Measurements from ENCODE around the gene OSBP2. TPM values are rescaled to one million over a fixed set of nuclear protein-coding genes. Genes with fewer than 3 reads are reported as not detected.

The OSBP2 gene
- total RNA-seq, 2 experiments from 2014 or later: 0.58 to 0.72 TPM

GRCh38 chr22:30838111-30838510, 143.4 kb downstream of the OSBP2 start:
- Mint-ChIP-seq H3K4me1 (ENCODE audit: low read depth) (no peaks in the 10 kb centered on the region), H3K9me3 (peaks cover 4% of the 10 kb centered on the region), H3K27me3 (peaks cover 5% of the 10 kb centered on the region)

DNA sequence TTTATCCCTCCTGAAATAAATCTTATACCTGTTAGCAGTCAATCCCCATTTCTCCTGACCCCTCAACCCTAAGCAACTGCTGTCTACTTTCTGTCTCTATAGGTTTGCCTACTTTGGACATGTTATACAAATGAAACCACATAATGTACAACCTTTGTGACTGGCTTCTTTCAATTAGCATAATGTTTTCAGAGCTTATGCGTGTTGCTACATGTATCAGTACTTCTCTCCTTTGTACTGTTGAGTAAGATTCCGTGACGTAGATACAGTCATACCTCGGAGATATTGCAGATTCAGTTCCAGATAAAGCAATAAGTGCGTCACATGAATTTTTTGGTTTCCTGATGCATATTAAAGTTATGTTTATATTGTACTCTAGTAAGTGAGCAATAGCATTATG, 146.6 kb downstream of the OSBP2 start:
- intact Hi-C loops (cut with micrococcal nuclease): no loop called here
- Mint-ChIP-seq H3K4me3 (no peak overlapping the region), H3K9me3 (peaks cover 4% of the 10 kb centered on the region), H3K27ac (no peak overlapping the region), H3K36me3 (ENCODE audit: low read depth) (no peaks in the 10 kb centered on the region), H3K4me1 (ENCODE audit: low read depth) (no peaks in the 10 kb centered on the region), H3K27me3 (peaks cover 4% of the 10 kb centered on the region)
- CTCF ChIA-PET: no interaction called here
- POLR2A ChIA-PET: no interaction called here
- DNase-seq: no peak
- TF ChIP-seq, protein P1, sequence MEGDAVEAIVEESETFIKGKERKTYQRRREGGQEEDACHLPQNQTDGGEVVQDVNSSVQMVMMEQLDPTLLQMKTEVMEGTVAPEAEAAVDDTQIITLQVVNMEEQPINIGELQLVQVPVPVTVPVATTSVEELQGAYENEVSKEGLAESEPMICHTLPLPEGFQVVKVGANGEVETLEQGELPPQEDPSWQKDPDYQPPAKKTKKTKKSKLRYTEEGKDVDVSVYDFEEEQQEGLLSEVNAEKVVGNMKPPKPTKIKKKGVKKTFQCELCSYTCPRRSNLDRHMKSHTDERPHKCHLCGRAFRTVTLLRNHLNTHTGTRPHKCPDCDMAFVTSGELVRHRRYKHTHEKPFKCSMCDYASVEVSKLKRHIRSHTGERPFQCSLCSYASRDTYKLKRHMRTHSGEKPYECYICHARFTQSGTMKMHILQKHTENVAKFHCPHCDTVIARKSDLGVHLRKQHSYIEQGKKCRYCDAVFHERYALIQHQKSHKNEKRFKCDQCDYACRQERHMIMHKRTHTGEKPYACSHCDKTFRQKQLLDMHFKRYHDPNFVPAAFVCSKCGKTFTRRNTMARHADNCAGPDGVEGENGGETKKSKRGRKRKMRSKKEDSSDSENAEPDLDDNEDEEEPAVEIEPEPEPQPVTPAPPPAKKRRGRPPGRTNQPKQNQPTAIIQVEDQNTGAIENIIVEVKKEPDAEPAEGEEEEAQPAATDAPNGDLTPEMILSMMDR (IDR thresholded peaks at IDR 0.05): no peak
- ATAC-seq: no peak

More at GRCh38 chr22:30838111-30838510, 143.4 kb downstream of the OSBP2 start:
- ATAC-seq (no peak), DNase-seq (no peak)
- Mint-ChIP-seq H3K27ac (no peak overlapping the region), H3K36me3 (ENCODE audit: low read depth) (no peaks in the 10 kb centered on the region), H3K4me3 (no peak overlapping the region)
- intact Hi-C loops (cut with micrococcal nuclease): no loop called here
- CTCF ChIA-PET: no interaction called here
- POLR2A ChIA-PET: no interaction called here
- TF ChIP-seq, protein P1 (IDR thresholded peaks at IDR 0.05): no peak

GRCh38 chr22:30843245-30843644, 148.6 kb downstream of the OSBP2 start:
- ChIA-PET POLR2A (no interaction called here), CTCF (no interaction called here)
- Mint-ChIP-seq H3K4me3 (no peak overlapping the region), H3K9me3 (peaks cover 4% of the 10 kb centered on the region), H3K27me3 (peaks cover 3% of the 10 kb centered on the region), H3K4me1 (ENCODE audit: low read depth) (no peaks in the 10 kb centered on the region), H3K36me3 (ENCODE audit: low read depth) (no peaks in the 10 kb centered on the region), H3K27ac (no peak overlapping the region)
- DNase-seq (no peak), ATAC-seq (no peak)
- intact Hi-C loops (cut with micrococcal nuclease): no loop called here
- TF ChIP-seq, protein P1 (IDR thresholded peaks at IDR 0.05): no peak

DNA sequence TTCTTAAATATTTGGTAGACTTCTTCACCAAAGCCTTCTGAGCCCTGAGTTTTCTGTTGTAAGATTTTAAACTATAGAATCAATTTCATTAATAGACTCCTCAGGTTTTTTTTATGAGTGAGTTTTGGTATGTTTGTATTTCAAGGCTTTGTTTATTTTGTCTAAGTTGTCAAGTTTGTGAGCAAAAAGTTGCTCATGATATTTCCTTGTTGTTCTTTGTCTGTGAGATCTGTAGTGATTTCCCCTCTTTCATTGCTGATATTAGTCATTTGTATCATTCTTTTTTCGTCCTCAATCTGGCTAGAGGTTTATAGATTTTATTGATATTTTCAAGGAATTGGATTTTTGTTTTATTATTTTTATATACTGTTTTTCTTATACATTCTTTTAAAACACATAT, 152.9 kb downstream of the OSBP2 start:
- Mint-ChIP-seq H3K27ac (no peak overlapping the region), H3K4me1 (ENCODE audit: low read depth) (no peaks in the 10 kb centered on the region), H3K4me3 (no peak overlapping the region), H3K9me3 (peaks cover 2% of the 10 kb centered on the region), H3K27me3 (peaks cover 6% of the 10 kb centered on the region), H3K36me3 (ENCODE audit: low read depth) (no peaks in the 10 kb centered on the region)
- no peak for DNase-seq
- ChIA-PET CTCF (interaction anchor here (0.5 kb wide), 1 partner anchor 222 kb away, joined by 3 read pairs; no protein-coding TSS in a partner anchor), POLR2A (no interaction called here)
- TF ChIP-seq, protein P1 (IDR thresholded peaks at IDR 0.05): no peak
- ATAC-seq: no peak
- intact Hi-C loops (cut with micrococcal nuclease): no loop called here

GRCh38 chr22:30855266-30855665, 160.6 kb downstream of the OSBP2 start:
- TF ChIP-seq, protein P1 (IDR thresholded peaks at IDR 0.05): no peak
- peaks cover 6% of the 10 kb centered on the region for H3K27me3 Mint-ChIP-seq
- no peak for DNase-seq
- H3K27ac Mint-ChIP-seq: no peak overlapping the region
- ChIA-PET CTCF (no interaction called here), POLR2A (no interaction called here)
- H3K4me1 Mint-ChIP-seq (ENCODE audit: low read depth): no peaks in the 10 kb centered on the region
- no peak for ATAC-seq
- no peak overlapping the region for H3K4me3 Mint-ChIP-seq
- intact Hi-C loops (cut with micrococcal nuclease): no loop called here
- H3K36me3 Mint-ChIP-seq (ENCODE audit: low read depth): no peaks in the 10 kb centered on the region
- peaks cover 8% of the 10 kb centered on the region for H3K9me3 Mint-ChIP-seq

All from activated CD8-positive, alpha-beta T cell treated with anti-CD3 and anti-CD28 coated beads for 36 hours (primary cell).